CD14-positive monocyte (primary cell): ENCODE results near the gene XPO4. TPM values are rescaled to one million over a fixed set of nuclear protein-coding genes. Genes with fewer than 3 reads are reported as not detected.

ENCODE experiments used
- DNase-seq, 3 donors: peaks; one replicate each; pipeline ENCODE4 v3.0.0-alpha.2; 2011 to 2022
- H2AFZ ChIP-seq: 2 replicates; pipeline ENCODE4 v1.6.0; 2012; ENCODE audit warnings: mild to moderate bottlenecking, low read depth, low read length, inconsistent platforms; ENCODE audit not compliant: insufficient read depth, poor library complexity, severe bottlenecking
- H3K27ac ChIP-seq, 2 donors: 1 replicate in 1 of 2; 2 replicates in 1 of 2; pipeline ENCODE4 v1.5.1; 2012 to 2013; ENCODE audit warnings: low read length in 2 of 2, control low read depth in 1 of 2, inconsistent platforms in 1 of 2, low read depth in 1 of 2, mild to moderate bottlenecking in 1 of 2
- H3K27me3 ChIP-seq, 2 donors: one replicate each; pipeline versions ENCODE4 v1.6.0 to v1.6.1; 2011 to 2013; ENCODE audit warnings: low read length in 2 of 2; ENCODE audit not compliant: control insufficient read depth in 2 of 2, insufficient read depth in 2 of 2
- H3K36me3 ChIP-seq, 2 donors: replicated peaks in 1 of 2; 1 replicate in 1 of 2; 2 replicates in 1 of 2; pipeline versions ENCODE4 v1.5.1 to v1.6.1; 2012 to 2013; ENCODE audit warnings: low read length in 2 of 2, control low read depth in 1 of 2, inconsistent platforms in 1 of 2, mild to moderate bottlenecking in 1 of 2; ENCODE audit not compliant: insufficient read depth in 2 of 2, control insufficient read depth in 1 of 2
- H3K4me1 ChIP-seq, 2 donors: 1 replicate in 1 of 2; 2 replicates in 1 of 2; pipeline versions ENCODE4 v1.5.1 to v1.6.1; 2012 to 2013; ENCODE audit warnings: low read length in 2 of 2, control low read depth in 1 of 2, inconsistent platforms in 1 of 2, mild to moderate bottlenecking in 1 of 2, moderate library complexity in 1 of 2; ENCODE audit not compliant: insufficient read depth in 2 of 2, control insufficient read depth in 1 of 2
- H3K4me2 ChIP-seq: replicated peaks from 2 replicates; pipeline ENCODE3; 2012; ENCODE audit warnings: low read length, moderate library complexity, mild to moderate bottlenecking; ENCODE audit not compliant: poor library complexity, severe bottlenecking; ENCODE audit errors: extremely low read depth
- H3K4me3 ChIP-seq, 3 experiments: fragments of 200-600 bp in 1 of 3; sonication (generic) in 1 of 3; replicated peaks in 1 of 3; 1 replicate in 2 of 3; 2 replicates in 1 of 3; pipeline ENCODE4 v1.5.1; 2011 to 2013; ENCODE audit warnings: low read length in 3 of 3, mild to moderate bottlenecking in 3 of 3, control low read depth in 2 of 3, low read depth in 2 of 3, inconsistent platforms in 1 of 3, moderate library complexity in 1 of 3
- H3K79me2 ChIP-seq: 2 replicates; pipeline ENCODE4 v1.6.0; 2012; ENCODE audit warnings: mild to moderate bottlenecking, control low read depth, inconsistent platforms, low read length, moderate library complexity; ENCODE audit not compliant: insufficient read depth
- H3K9ac ChIP-seq: 2 replicates; pipeline ENCODE4 v1.6.0; 2017; ENCODE audit warnings: low read length, mild to moderate bottlenecking; ENCODE audit not compliant: insufficient read depth, poor library complexity, severe bottlenecking
- H3K9me3 ChIP-seq, 2 donors: replicated peaks in 1 of 2; 1 replicate in 1 of 2; 2 replicates in 1 of 2; pipeline versions ENCODE4 v1.5.1 to v1.6.1; 2012 to 2013; ENCODE audit warnings: low read length in 2 of 2, control low read depth in 1 of 2; ENCODE audit not compliant: control insufficient read depth in 1 of 2, insufficient read depth in 1 of 2
- H4K20me1 ChIP-seq: 2 replicates; pipeline ENCODE4 v1.6.0; 2012; ENCODE audit warnings: mild to moderate bottlenecking, low read length, control low read depth, moderate library complexity; ENCODE audit not compliant: insufficient read depth
- H3K27ac Mint-ChIP-seq, 7 donors: one replicate each; pipeline ENCODE4 v1.8.0; 2020; ENCODE audit warnings: mild to moderate bottlenecking in 7 of 7, mixed read lengths in 7 of 7, moderate library complexity in 6 of 7, inconsistent platforms in 2 of 7
- H3K27me3 Mint-ChIP-seq, 3 donors: one replicate each; pipeline ENCODE4 v1.8.0; 2021 to 2022; ENCODE audit warnings: low read depth in 3 of 3, mild to moderate bottlenecking in 3 of 3, mixed read lengths in 3 of 3, moderate library complexity in 3 of 3, inconsistent platforms in 1 of 3
- H3K36me3 Mint-ChIP-seq, 2 donors: one replicate each; pipeline ENCODE4 v1.8.0; 2020; ENCODE audit warnings: mixed read lengths in 2 of 2, inconsistent platforms in 1 of 2, mild to moderate bottlenecking in 1 of 2
- H3K4me1 Mint-ChIP-seq: one replicate; pipeline ENCODE4 v1.8.0; 2020; ENCODE audit warnings: mild to moderate bottlenecking, mixed read lengths
- H3K4me3 Mint-ChIP-seq, 2 donors: one replicate each; pipeline ENCODE4 v1.8.0; 2020; ENCODE audit warnings: mild to moderate bottlenecking in 2 of 2, mixed read lengths in 2 of 2, moderate library complexity in 1 of 2
- H3K9me3 Mint-ChIP-seq, 7 donors: one replicate each; pipeline ENCODE4 v1.8.0; 2020 to 2022; ENCODE audit warnings: mixed read lengths in 7 of 7, mild to moderate bottlenecking in 6 of 7, moderate library complexity in 6 of 7, inconsistent platforms in 2 of 7
- WGBS: methylation state at CpG from one replicate; pipeline ENCODE4 v1.1.5; 2013; ENCODE audit warnings: missing lambda C conversion rate; ENCODE audit not compliant: insufficient coverage; 5-methylcytosine and 5-hydroxymethylcytosine counted together
- intact Hi-C, 2 donors: fragments of 100-400 bp; cut with micrococcal nuclease; formaldehyde crosslinking; loops; one replicate each; pipeline versions ENCODE4 v1.15.0 to v1.15.1; 2023
- polyA plus RNA-seq, 3 donors: library from polyadenylated mRNA; depleted of rRNA in 1 of 3; unstranded in 2 of 3; stranded (reverse) in 1 of 3; fragments of 300-500 nt in 2 of 3; fragments of >200 nt in 1 of 3; fragmentation: Illumina TruSeq in 2 of 3; gene quantifications; 1 replicate in 2 of 3; 2 replicates in 1 of 3; pipeline ENCODE4 v1.2.3, GENCODE V29; 2012 to 2021
- TF ChIP-seq, protein P1 (sequence below): fragments of 200-600 bp; IDR thresholded peaks from one replicate; pipeline ENCODE4 v1.8.0; 2022; ENCODE audit warnings: antibody characterized with exemption, mild to moderate bottlenecking

XPO4 gene
- polyA plus RNA-seq, 3 donors: 2.9 to 4.4 (median 4.0) TPM

DNA sequence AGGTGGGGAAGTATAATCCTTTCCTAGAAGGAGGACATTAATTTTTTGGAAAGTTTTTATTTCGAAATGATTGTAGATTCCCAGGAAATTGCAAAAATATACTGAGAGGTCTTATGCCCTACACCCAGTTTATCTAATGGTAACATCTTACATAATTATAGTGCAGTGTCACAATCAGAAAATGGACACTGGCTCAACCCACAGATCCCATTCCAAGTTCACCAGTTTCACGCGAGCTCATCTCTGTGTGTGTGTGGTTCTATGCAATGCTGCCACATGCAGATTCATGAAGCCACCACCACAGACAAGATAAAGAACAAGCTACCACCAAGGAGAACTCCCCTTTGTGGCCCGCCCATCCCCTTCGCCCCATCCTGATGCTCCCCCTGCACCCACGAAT, 174.7 kb downstream of the XPO4 start:
- Mint-ChIP-seq H3K4me1 (peaks cover 14% of the 10 kb centered on the region), H3K4me3 (no peak overlapping the region), H3K36me3 (peaks cover 3 to 4% of the 10 kb centered on the region in 2 donors), H3K9me3 (peaks cover 0 to 3% (median 0%) of the 10 kb centered on the region in 7 donors), H3K27ac (peak overlapping the region in 1 of 7 donors; percentile 79), H3K27me3 (peaks cover 2 to 4% (median 2%) of the 10 kb centered on the region in 3 donors)
- H3K79me2 ChIP-seq: no peaks in the 10 kb centered on the region
- no peak overlapping the region for H3K27ac ChIP-seq
- no peak overlapping the region for H3K4me2 ChIP-seq
- no peak overlapping the region for H3K4me3 ChIP-seq
- WGBS: 84% methylated on average over 4 of the region's 6 CpGs
- H3K4me1 ChIP-seq: peaks cover 0 to 3% of the 10 kb centered on the region in 2 donors
- no peak overlapping the region for H2AFZ ChIP-seq
- no peaks in the 10 kb centered on the region for H3K9me3 ChIP-seq
- TF ChIP-seq, protein P1, sequence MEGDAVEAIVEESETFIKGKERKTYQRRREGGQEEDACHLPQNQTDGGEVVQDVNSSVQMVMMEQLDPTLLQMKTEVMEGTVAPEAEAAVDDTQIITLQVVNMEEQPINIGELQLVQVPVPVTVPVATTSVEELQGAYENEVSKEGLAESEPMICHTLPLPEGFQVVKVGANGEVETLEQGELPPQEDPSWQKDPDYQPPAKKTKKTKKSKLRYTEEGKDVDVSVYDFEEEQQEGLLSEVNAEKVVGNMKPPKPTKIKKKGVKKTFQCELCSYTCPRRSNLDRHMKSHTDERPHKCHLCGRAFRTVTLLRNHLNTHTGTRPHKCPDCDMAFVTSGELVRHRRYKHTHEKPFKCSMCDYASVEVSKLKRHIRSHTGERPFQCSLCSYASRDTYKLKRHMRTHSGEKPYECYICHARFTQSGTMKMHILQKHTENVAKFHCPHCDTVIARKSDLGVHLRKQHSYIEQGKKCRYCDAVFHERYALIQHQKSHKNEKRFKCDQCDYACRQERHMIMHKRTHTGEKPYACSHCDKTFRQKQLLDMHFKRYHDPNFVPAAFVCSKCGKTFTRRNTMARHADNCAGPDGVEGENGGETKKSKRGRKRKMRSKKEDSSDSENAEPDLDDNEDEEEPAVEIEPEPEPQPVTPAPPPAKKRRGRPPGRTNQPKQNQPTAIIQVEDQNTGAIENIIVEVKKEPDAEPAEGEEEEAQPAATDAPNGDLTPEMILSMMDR: no peak
- no peak for DNase-seq
- no peak overlapping the region for H3K9ac ChIP-seq
- intact Hi-C loops: no loop called here
- no peaks in the 10 kb centered on the region for H3K36me3 ChIP-seq
- H3K27me3 ChIP-seq: peaks cover 0 to 5% of the 10 kb centered on the region in 2 donors
- no peaks in the 10 kb centered on the region for H4K20me1 ChIP-seq

Other genes starting within 250 kb of the XPO4 start
- gene IL17D, start 199.0 kb downstream of the XPO4 start, polyA plus RNA-seq: not detected
- 1 to 10 TPM; 1.7 to 4.2 (median 4.2) TPM for gene EEF1AKMT1, start 128.8 kb downstream of the XPO4 start, polyA plus RNA-seq
- gene LATS2, start 158.8 kb upstream of the XPO4 start, polyA plus RNA-seq: 10 to 100 TPM in 1 of 3 donors, 1 to 10 TPM in 1, under 1 TPM in 1; 0.96 to 11.2 (median 1.0) TPM
- 100 to 1,000 TPM in 2 of 3 donors, 10 to 100 TPM in 1; 27.6 to 293 (median 270) TPM for gene SAP18, start 237.4 kb upstream of the XPO4 start, polyA plus RNA-seq